ENCODE results near the gene SLC31A1.

DNA sequence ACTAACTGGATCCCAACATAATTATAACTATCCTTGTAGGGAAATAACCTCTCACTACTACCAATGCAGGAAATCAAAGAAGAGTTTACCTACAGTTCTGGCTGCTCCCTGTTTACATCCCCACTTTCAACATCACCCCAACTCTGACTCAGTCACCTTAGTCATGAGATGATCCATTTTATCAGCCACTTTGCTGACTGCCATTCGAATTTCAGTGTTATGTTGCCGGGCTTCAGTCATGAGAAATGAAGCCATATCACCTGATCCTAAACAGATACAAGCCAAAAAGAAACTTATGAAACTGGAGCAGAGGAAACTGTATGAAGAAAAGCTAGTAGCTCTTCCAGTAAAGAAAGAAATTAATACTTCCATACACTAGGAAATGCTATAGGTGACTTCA is 36.8 kb upstream of the SLC31A1 start:
- TF ChIP-seq YY1 (IDR thresholded peaks at IDR 0.05; ENCODE audit: insufficient read depth, insufficient read length) = no peak
- no peak for TF ChIP-seq SUZ12 (IDR thresholded peaks at IDR 0.05; ENCODE audit: extremely low read depth, insufficient read depth, insufficient read length)
- no peak for TF ChIP-seq ZNF274 (IDR thresholded peaks at IDR 0.05; ENCODE audit: low read depth, low read length)

Data from NT2/D1 (cell line).